GM18870 (cell line): ENCODE data around the gene TOM1L2.

Source experiments
- ATAC-seq: cut with Tn5 transposase; IDR thresholded peaks from one replicate; pipeline ENCODE4 v1.9.1; 2021; ENCODE audit warnings: moderate library complexity; ENCODE audit not compliant: unreplicated experiment

Gene TOM1L2

GRCh38 chr17:17851103-17852002 is 120.8 kb downstream of the TOM1L2 start:
- no peak for ATAC-seq

- ATAC-seq = no peak
Measured at GRCh38 chr17:17849845-17850373, 122.3 kb downstream of the TOM1L2 start.

GRCh38 chr17:17849147-17849820 is 122.9 kb downstream of the TOM1L2 start:
- no peak for ATAC-seq

GRCh38 chr17:17848311-17849082 is 123.7 kb downstream of the TOM1L2 start:
- no peak for ATAC-seq

- ATAC-seq = no peak
Measured at GRCh38 chr17:17847726-17848125, 124.5 kb downstream of the TOM1L2 start.

- no peak for ATAC-seq
Measured at GRCh38 chr17:17847118-17847689, 125.0 kb downstream of the TOM1L2 start.

- no peak for ATAC-seq
Measured at GRCh38 chr17:17846645-17847044, 125.6 kb downstream of the TOM1L2 start.

- ATAC-seq = no peak
Measured at GRCh38 chr17:17846003-17846402, 126.2 kb downstream of the TOM1L2 start.

GRCh38 chr17:17845046-17845775 is 127.0 kb downstream of the TOM1L2 start:
- no peak for ATAC-seq

- ATAC-seq = no peak
Measured at GRCh38 chr17:17844500-17844899, 127.7 kb downstream of the TOM1L2 start.

- no peak for ATAC-seq
Measured at GRCh38 chr17:17844079-17844478, 128.1 kb downstream of the TOM1L2 start.

GRCh38 chr17:17843096-17843495 is 129.1 kb downstream of the TOM1L2 start:
- ATAC-seq = no peak

- no peak for ATAC-seq
Measured at GRCh38 chr17:17842111-17842876, 129.9 kb downstream of the TOM1L2 start.

- no peak for ATAC-seq
Measured at GRCh38 chr17:17841601-17842025, 130.6 kb downstream of the TOM1L2 start.

GRCh38 chr17:17840751-17841591 is 131.2 kb downstream of the TOM1L2 start:
- no peak for ATAC-seq

GRCh38 chr17:17839791-17840707 is 132.2 kb downstream of the TOM1L2 start:
- no peak for ATAC-seq
